H1 (cell line): Measurements from ENCODE around the gene TGM2. TPM values are rescaled to one million over a fixed set of nuclear protein-coding genes. Genes with fewer than 3 reads are reported as not detected.

Source experiments
- CTCF ChIA-PET: fragments of 300-600 bp; sonication (Branson Sonifier 250); formaldehyde crosslinking; loops from one replicate; lab custom pipeline; 2021; ENCODE audit not compliant: partially characterized antibody; lab: Charles Lee
- POLR2A ChIA-PET: fragments of 300-600 bp; sonication (Branson Sonifier 250); formaldehyde crosslinking; loops from one replicate; lab custom pipeline; 2021; ENCODE audit warnings: inconsistent platforms; ENCODE audit not compliant: partially characterized antibody; lab: Charles Lee
- DNase-seq, 2 experiments: peaks; one replicate each; pipeline versions ENCODE4 v3.0.0 to v3.0.0-alpha.2; 2010 to 2022; ENCODE audit warnings: low spot score in 2 of 2, low read depth in 1 of 2, mixed read lengths in 1 of 2
- FAIRE-seq: peaks from 2 replicates; lab custom pipeline; 2011; peaks lifted over from hg19 to GRCh38; lab: Jason Lieb, UNC
- H2AFZ ChIP-seq: 2 replicates; pipeline ENCODE4 v1.8.1; 2012; ENCODE audit warnings: low read length, inconsistent platforms
- H2AK5ac ChIP-seq: 2 replicates; pipeline ENCODE4 v1.6.1; 2013; ENCODE audit warnings: low read depth, low read length
- H2BK120ac ChIP-seq: replicated peaks from 2 replicates; pipeline ENCODE3; 2013; ENCODE audit warnings: low read depth, low read length, inconsistent platforms
- H2BK12ac ChIP-seq: 2 replicates; pipeline ENCODE4 v1.6.1; 2013; ENCODE audit warnings: low read depth, low read length
- H2BK15ac ChIP-seq: 2 replicates; pipeline ENCODE4 v1.6.1; 2013; ENCODE audit warnings: low read length
- H2BK20ac ChIP-seq: 2 replicates; pipeline ENCODE4 v1.6.1; 2013; ENCODE audit warnings: low read length
- H2BK5ac ChIP-seq: 2 replicates; pipeline ENCODE4 v1.6.1; 2013; ENCODE audit warnings: low read depth, low read length
- H3K14ac ChIP-seq: 2 replicates; pipeline ENCODE4 v1.6.1; 2013; ENCODE audit warnings: inconsistent platforms; ENCODE audit not compliant: insufficient read length
- H3K18ac ChIP-seq: 2 replicates; pipeline ENCODE4 v1.6.1; 2013; ENCODE audit warnings: low read length; ENCODE audit errors: extremely low read depth
- H3K23ac ChIP-seq: 2 replicates; pipeline ENCODE4 v1.6.1; 2013; ENCODE audit warnings: inconsistent platforms; ENCODE audit not compliant: insufficient read length
- H3K23me2 ChIP-seq: 2 replicates; pipeline ENCODE4 v1.6.1; 2013; ENCODE audit warnings: low read depth, low read length
- H3K27ac ChIP-seq: 2 replicates; pipeline ENCODE4 v1.6.1; 2011; ENCODE audit warnings: low read depth, low read length, inconsistent platforms
- H3K27me3 ChIP-seq, 4 experiments: replicated peaks in 1 of 4; 1 replicate in 1 of 4; 2 replicates in 3 of 4; pipeline versions ENCODE4 v1.6.1 to v1.8.1; 2011 to 2013; ENCODE audit warnings: low read length in 3 of 4, mild to moderate bottlenecking in 3 of 4, inconsistent platforms in 2 of 4, mixed read lengths in 2 of 4, moderate library complexity in 1 of 4; ENCODE audit not compliant: control insufficient read depth in 3 of 4, insufficient read depth in 3 of 4; ENCODE audit errors: extremely low read depth in 1 of 4
- H3K36me3 ChIP-seq, 4 experiments: 2 replicates each; pipeline versions ENCODE4 v1.6.1 to v1.8.1; 2011 to 2013; ENCODE audit warnings: mild to moderate bottlenecking in 4 of 4, low read length in 3 of 4, moderate library complexity in 2 of 4, control low read depth in 1 of 4, inconsistent platforms in 1 of 4; ENCODE audit not compliant: insufficient read depth in 4 of 4, control insufficient read depth in 2 of 4
- H3K4ac ChIP-seq: replicated peaks from 2 replicates; pipeline ENCODE3; 2013; ENCODE audit warnings: low read length, low read depth, mixed read lengths, inconsistent platforms; ENCODE audit not compliant: insufficient read length
- H3K4me1 ChIP-seq, 4 experiments: replicated peaks in 1 of 4; 1 replicate in 1 of 4; 2 replicates in 3 of 4; pipeline versions ENCODE4 v1.6.1 to v1.8.1; 2011 to 2013; ENCODE audit warnings: low read length in 3 of 4, inconsistent platforms in 2 of 4, mixed read lengths in 1 of 4; ENCODE audit not compliant: insufficient read depth in 4 of 4, control insufficient read depth in 3 of 4
- H3K4me2 ChIP-seq, 2 experiments: 2 replicates each; pipeline versions ENCODE4 v1.6.1 to v1.8.1; 2011 to 2013; ENCODE audit warnings: low read depth in 2 of 2, low read length in 2 of 2, control low read depth in 1 of 2, inconsistent platforms in 1 of 2, mild to moderate bottlenecking in 1 of 2; ENCODE audit not compliant: insufficient read depth in 1 of 2
- H3K4me3 ChIP-seq, 4 experiments: fragments of 200-600, 300-600 bp in 1 of 4; sonication (generic), shearing (Covaris generic), sonication (Bioruptor Twin) in 1 of 4; 2 replicates each; pipeline versions ENCODE4 v1.5.1 to v1.8.1; 2011 to 2016; ENCODE audit warnings: low read length in 4 of 4, low read depth in 3 of 4, control low read depth in 2 of 4, inconsistent platforms in 2 of 4, mild to moderate bottlenecking in 2 of 4, mixed read lengths in 1 of 4, moderate library complexity in 1 of 4; ENCODE audit not compliant: insufficient read depth in 2 of 4; ENCODE audit errors: extremely low read depth in 1 of 4
- H3K56ac ChIP-seq: replicated peaks from 2 replicates; pipeline ENCODE3; 2013; ENCODE audit warnings: low read depth, mild to moderate bottlenecking, mixed read lengths, low read length, inconsistent platforms; ENCODE audit not compliant: insufficient read length
- H3K79me1 ChIP-seq: 2 replicates; pipeline ENCODE4 v1.6.1; 2013; ENCODE audit warnings: low read depth, low read length, control low read depth
- H3K79me2 ChIP-seq, 2 experiments: 2 replicates each; pipeline versions ENCODE4 v1.6.1 to v1.8.1; 2012 to 2013; ENCODE audit warnings: low read length in 2 of 2, mild to moderate bottlenecking in 2 of 2, inconsistent platforms in 1 of 2; ENCODE audit not compliant: insufficient read depth in 2 of 2, control insufficient read depth in 1 of 2
- H3K9ac ChIP-seq, 4 experiments: replicated peaks in 1 of 4; 1 replicate in 1 of 4; 2 replicates in 3 of 4; pipeline versions ENCODE4 v1.6.1 to v1.8.1; 2011 to 2013; ENCODE audit warnings: low read depth in 3 of 4, low read length in 3 of 4, control low read depth in 2 of 4, mild to moderate bottlenecking in 2 of 4, moderate library complexity in 2 of 4, inconsistent platforms in 1 of 4; ENCODE audit errors: extremely low read depth in 1 of 4
- H3K9me3 ChIP-seq, 2 experiments: 2 replicates each; pipeline versions ENCODE4 v1.6.1 to v1.8.1; 2012 to 2013; ENCODE audit warnings: mild to moderate bottlenecking in 2 of 2, moderate library complexity in 2 of 2, control low read depth in 1 of 2, inconsistent platforms in 1 of 2, low read depth in 1 of 2, low read length in 1 of 2, mixed read lengths in 1 of 2; ENCODE audit not compliant: insufficient read depth in 2 of 2
- H4K20me1 ChIP-seq, 2 experiments: replicated peaks in 1 of 2; 2 replicates each; pipeline versions ENCODE3 to v1.8.1; 2011 to 2013; ENCODE audit warnings: inconsistent platforms in 2 of 2, low read length in 2 of 2, mild to moderate bottlenecking in 1 of 2; ENCODE audit not compliant: insufficient read depth in 2 of 2, control insufficient read depth in 1 of 2
- H4K5ac ChIP-seq: 2 replicates; pipeline ENCODE4 v1.6.1; 2013; ENCODE audit warnings: low read length, low read depth, mixed read lengths, inconsistent platforms; ENCODE audit not compliant: insufficient read length
- H4K8ac ChIP-seq: 2 replicates; pipeline ENCODE4 v1.8.0; 2013; ENCODE audit warnings: mild to moderate bottlenecking, moderate library complexity, low read length, inconsistent platforms; ENCODE audit not compliant: insufficient read depth; ENCODE audit errors: extremely low read depth
- H4K91ac ChIP-seq: replicated peaks from 2 replicates; pipeline ENCODE3; 2013; ENCODE audit warnings: low read length, mixed read lengths, inconsistent platforms; ENCODE audit not compliant: insufficient read length
- ATF2 ChIP-seq: IDR thresholded peaks from 2 replicates; pipeline ENCODE4 v1.6.1; 2012; ENCODE audit warnings: low read length, inconsistent platforms
- CEBPB ChIP-seq: IDR thresholded peaks from 2 replicates; pipeline ENCODE4 v1.6.1; 2012; ENCODE audit warnings: low read depth, low read length
- POLR2A ChIP-seq, 2 experiments: IDR thresholded peaks; 1 replicate in 1 of 2; 2 replicates in 1 of 2; pipeline ENCODE4 v1.6.1; 2011; ENCODE audit warnings: low read depth in 2 of 2, low read length in 2 of 2, mild to moderate bottlenecking in 2 of 2; ENCODE audit errors: control extremely low read depth in 1 of 2
- WGBS, 2 experiments: shearing (Covaris generic) in 1 of 2; methylation state at CpG; one replicate each; pipeline versions ENCODE4 v1.1.6 to v1.1.7; 2013 to 2015; ENCODE audit warnings: low lambda C conversion rate in 2 of 2, mixed read lengths in 2 of 2, inconsistent platforms in 1 of 2, low coverage in 1 of 2, missing lambda C conversion rate in 1 of 2; ENCODE audit not compliant: insufficient replicate concordance in 2 of 2, insufficient coverage in 1 of 2, insufficient read length in 1 of 2; ENCODE audit errors: extremely low coverage in 1 of 2, missing lambda C conversion rate in 1 of 2; 5-methylcytosine and 5-hydroxymethylcytosine counted together
- polyA plus RNA-seq, 7 experiments: library from polyadenylated mRNA; depleted of rRNA in 3 of 7; stranded (reverse) in 5 of 7; unstranded in 2 of 7; fragments of >200 nt in 5 of 7; fragments of 200-250 nt in 2 of 7; gene quantifications; 1 replicate in 5 of 7; 2 replicates in 1 of 7; 4 replicates in 1 of 7; pipeline versions ENCODE4 v1.2.1 to v1.2.3, GENCODE V29; 2011 to 2013; ENCODE audit warnings: missing spikeins in 2 of 7, mixed read lengths in 2 of 7
- total RNA-seq: library from RNA; stranded (reverse); fragmentation: NEBNext Ultra II Directional; extraction: Animal tissue kit (Norgen Biotek cat#: 25700); gene quantifications from 2 replicates; pipeline ENCODE4 v1.2.1, GENCODE V29; 2021

The TGM2 gene
- total and polyA plus RNA-seq, 2 of the 8 experiments (the other 6 are each of a cell fraction or from before 2014, with no cell fraction given), result 0.86 to 1.0 TPM

GRCh38 chr20:38143238-38143645 is 21.8 kb downstream of the TGM2 start:
- no peak overlapping the region for H3K4me2 ChIP-seq
- no peak overlapping the region for H2BK5ac ChIP-seq
- no peak for DNase-seq
- no peaks in the 10 kb centered on the region for H3K79me2 ChIP-seq
- H3K18ac ChIP-seq, result no peak overlapping the region
- 78% methylated on average over 10 of the region's 10 CpGs; no CpG with 5 or more reads in 1 of the 2 experiments for WGBS, 2 experiments
- no peaks in the 10 kb centered on the region for H4K20me1 ChIP-seq
- no peak overlapping the region for H2BK12ac ChIP-seq
- peaks cover 0 to 8% (median 3%) of the 10 kb centered on the region in 4 experiments; a peak in 4 of 7 replicates for H3K4me1 ChIP-seq
- H3K27me3 ChIP-seq, result no peaks in the 10 kb centered on the region
- no peak overlapping the region for H3K9ac ChIP-seq
- no peak overlapping the region for H3K14ac ChIP-seq
- POLR2A ChIA-PET, result no interaction called here
- H4K91ac ChIP-seq, result no peak overlapping the region
- H2BK120ac ChIP-seq, result no peak overlapping the region
- no peak overlapping the region for H4K5ac ChIP-seq
- H3K23me2 ChIP-seq, result no peaks in the 10 kb centered on the region
- no peak overlapping the region for H3K27ac ChIP-seq
- H3K56ac ChIP-seq, result no peak overlapping the region
- no peak overlapping the region for H3K4ac ChIP-seq
- no peak overlapping the region for H2BK20ac ChIP-seq
- no peak overlapping the region for H4K8ac ChIP-seq
- no peaks in the 10 kb centered on the region for H3K36me3 ChIP-seq
- no peak overlapping the region for H3K23ac ChIP-seq
- H2AK5ac ChIP-seq, result no peak overlapping the region
- FAIRE-seq, result no peak
- H3K9me3 ChIP-seq, result no peaks in the 10 kb centered on the region
- no peaks in the 10 kb centered on the region for H3K79me1 ChIP-seq
- no peak overlapping the region for H2BK15ac ChIP-seq
- CTCF ChIA-PET, result interaction anchor here (1.1 to 4.5 kb wide), 4 partner anchors 26 to 79 kb away, joined by 3 to 21 read pairs (median 3); no protein-coding TSS in a partner anchor
- no peak overlapping the region for H3K4me3 ChIP-seq
- peak; percentile 43; the same call in 1 of the 2 replicates for TF ChIP-seq CEBPB
- TF ChIP-seq POLR2A (IDR thresholded peaks at IDR 0.05; ENCODE audit: control extremely low read depth in 1 of 2, low read depth in 2 of 2, low read length in 2 of 2), result no peak
- TF ChIP-seq ATF2, result no peak
- H2AFZ ChIP-seq, result no peak overlapping the region
